Mesenchymal stem cell (in vitro differentiated cells and primary cell): ENCODE measurements around the gene DBX1.
"Not testable (repeated sequence)": the region's sequence is repeated elsewhere in the genome, so short reads cannot be mapped to it uniquely, and the experiment has no call there.

Source experiments
- DNase-seq: peaks from one replicate; pipeline ENCODE4 v3.0.0-alpha.2; 2013
- H2AFZ ChIP-seq: one replicate; pipeline ENCODE4 v1.6.1; 2013; ENCODE audit warnings: low read depth, mild to moderate bottlenecking, control low read depth, inconsistent platforms, low read length, moderate library complexity
- H2AK5ac ChIP-seq: 2 replicates; pipeline ENCODE4 v1.6.1; 2013; ENCODE audit warnings: low read length, moderate library complexity, mild to moderate bottlenecking, inconsistent platforms; ENCODE audit not compliant: severe bottlenecking
- H2BK120ac ChIP-seq: one replicate; pipeline ENCODE4 v1.6.1; 2013; ENCODE audit warnings: low read depth, mild to moderate bottlenecking, inconsistent platforms, low read length, moderate library complexity
- H2BK12ac ChIP-seq, 2 experiments: one replicate each; pipeline ENCODE4 v1.6.1; 2013; ENCODE audit warnings: inconsistent platforms in 2 of 2, low read length in 2 of 2, mild to moderate bottlenecking in 2 of 2, moderate library complexity in 2 of 2, control low read depth in 1 of 2
- H2BK15ac ChIP-seq: one replicate; pipeline ENCODE4 v1.6.1; 2013; ENCODE audit warnings: mild to moderate bottlenecking, low read depth, inconsistent platforms; ENCODE audit not compliant: poor library complexity, severe bottlenecking
- H2BK5ac ChIP-seq: 2 replicates; pipeline ENCODE4 v1.6.1; 2013; ENCODE audit warnings: low read depth, mild to moderate bottlenecking, low read length, control low read depth, inconsistent platforms; ENCODE audit not compliant: poor library complexity, severe bottlenecking
- H3K14ac ChIP-seq, 2 experiments: one replicate each; pipeline ENCODE4 v1.6.1; 2013; ENCODE audit warnings: inconsistent platforms in 2 of 2, low read length in 2 of 2, control low read depth in 1 of 2, mild to moderate bottlenecking in 1 of 2, moderate library complexity in 1 of 2
- H3K18ac ChIP-seq, 2 experiments: one replicate each; pipeline ENCODE4 v1.6.1; 2013; ENCODE audit warnings: inconsistent platforms in 2 of 2, low read length in 2 of 2, control low read depth in 1 of 2, low read depth in 1 of 2, mild to moderate bottlenecking in 1 of 2
- H3K23ac ChIP-seq, 2 experiments: one replicate each; pipeline ENCODE4 v1.6.1; 2013; ENCODE audit warnings: inconsistent platforms in 2 of 2, low read length in 2 of 2, mild to moderate bottlenecking in 2 of 2, moderate library complexity in 2 of 2, control low read depth in 1 of 2
- H3K27ac ChIP-seq: 2 replicates; pipeline ENCODE4 v1.5.1; 2013; ENCODE audit warnings: mild to moderate bottlenecking, moderate library complexity, low read length, control low read depth, inconsistent platforms; ENCODE audit not compliant: poor library complexity, severe bottlenecking
- H3K27me3 ChIP-seq, 2 experiments: 2 replicates each; pipeline versions ENCODE4 v1.6.1 to v1.7.0; 2013; ENCODE audit warnings: low read length in 2 of 2, mild to moderate bottlenecking in 2 of 2, moderate library complexity in 2 of 2, control low read depth in 1 of 2, inconsistent platforms in 1 of 2; ENCODE audit not compliant: control insufficient read depth in 1 of 2, insufficient read depth in 1 of 2
- H3K36me3 ChIP-seq, 2 experiments: 2 replicates each; pipeline versions ENCODE4 v1.6.1 to v1.7.0; 2013; ENCODE audit warnings: low read length in 2 of 2, control low read depth in 1 of 2, inconsistent platforms in 1 of 2, low read depth in 1 of 2, mild to moderate bottlenecking in 1 of 2; ENCODE audit not compliant: insufficient read depth in 2 of 2, control insufficient read depth in 1 of 2
- H3K4ac ChIP-seq, 2 experiments: one replicate each; pipeline ENCODE4 v1.6.1; 2013; ENCODE audit warnings: inconsistent platforms in 2 of 2, low read length in 2 of 2, mild to moderate bottlenecking in 2 of 2, moderate library complexity in 2 of 2, control low read depth in 1 of 2, low read depth in 1 of 2
- H3K4me1 ChIP-seq: 2 replicates; pipeline ENCODE4 v1.6.1; 2013; ENCODE audit warnings: low read depth, low read length, control low read depth; ENCODE audit not compliant: control insufficient read depth, insufficient read depth
- H3K4me2 ChIP-seq: 2 replicates; pipeline ENCODE4 v1.6.1; 2013; ENCODE audit warnings: low read length, mild to moderate bottlenecking, inconsistent platforms; ENCODE audit not compliant: poor library complexity, severe bottlenecking
- H3K4me3 ChIP-seq, 2 experiments: 2 replicates each; pipeline versions ENCODE4 v1.5.1 to v1.7.0; 2013; ENCODE audit warnings: low read length in 2 of 2, mild to moderate bottlenecking in 2 of 2, control low read depth in 1 of 2, low read depth in 1 of 2; ENCODE audit not compliant: insufficient read depth in 1 of 2
- H3K79me1 ChIP-seq: replicated peaks from 2 replicates; pipeline ENCODE4 v1.6.1; 2013; ENCODE audit warnings: mild to moderate bottlenecking, control low read depth, low read length, inconsistent platforms; ENCODE audit not compliant: poor library complexity, severe bottlenecking
- H3K9ac ChIP-seq: 2 replicates; pipeline ENCODE4 v1.7.0; 2013; ENCODE audit warnings: mild to moderate bottlenecking, low read length, moderate library complexity
- H3K9me3 ChIP-seq: 2 replicates; pipeline ENCODE4 v1.7.0; 2013; ENCODE audit warnings: mild to moderate bottlenecking, low read length; ENCODE audit not compliant: control insufficient read depth
- H4K8ac ChIP-seq: one replicate; pipeline ENCODE4 v1.6.1; 2013; ENCODE audit warnings: inconsistent platforms, mild to moderate bottlenecking, low read length, moderate library complexity
- H4K91ac ChIP-seq: one replicate; pipeline ENCODE4 v1.6.1; 2013; ENCODE audit warnings: mild to moderate bottlenecking, low read length, inconsistent platforms
- WGBS: methylation state at CpG from one replicate; pipeline ENCODE4 v1.1.7; 2013; ENCODE audit warnings: mixed read lengths; 5-methylcytosine and 5-hydroxymethylcytosine counted together

The DBX1 gene

DNA sequence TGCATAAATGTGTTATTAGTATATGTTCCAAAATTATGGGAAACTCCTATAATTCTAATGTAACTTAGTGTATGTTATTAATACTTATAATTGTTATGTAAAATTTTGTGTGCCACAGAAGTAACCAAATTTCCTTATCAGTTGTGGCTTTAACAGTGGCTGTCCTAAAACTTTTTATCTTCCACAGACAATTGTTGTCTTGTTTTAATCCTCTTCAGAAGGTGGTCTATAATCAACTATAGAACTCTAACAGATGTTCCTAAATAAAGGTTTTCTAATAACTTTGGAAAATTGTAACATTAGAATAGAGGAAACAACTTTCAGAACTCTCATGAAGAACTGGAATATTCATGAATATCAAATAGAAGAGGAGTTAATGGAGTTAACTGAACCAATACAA lies 44.4 kb upstream of the DBX1 start:
- H3K4me3 ChIP-seq = no peak overlapping the region

DNA sequence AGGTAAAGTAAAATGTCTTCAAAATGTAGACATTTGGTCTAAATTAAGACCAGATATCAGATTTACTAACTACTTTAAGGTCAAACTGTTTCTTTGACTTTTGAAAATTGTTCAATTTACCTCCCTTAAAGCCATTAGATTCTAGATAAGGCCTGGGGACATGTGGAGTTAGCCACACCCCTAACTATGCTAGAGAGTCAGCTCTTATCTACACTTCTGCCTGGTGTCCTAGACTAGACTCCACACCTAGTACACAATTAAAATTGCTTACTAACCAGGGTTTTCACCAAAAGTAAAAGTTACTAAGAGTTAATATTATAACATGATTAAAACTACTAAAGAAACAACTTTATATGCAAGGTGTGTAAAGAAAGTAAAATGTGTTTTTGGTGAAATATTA lies 43.6 kb upstream of the DBX1 start:
- H2BK12ac ChIP-seq = no peak overlapping the region
- no peak overlapping the region for H2BK15ac ChIP-seq
- H3K27ac ChIP-seq = no peak overlapping the region
- H3K4me2 ChIP-seq = no peak overlapping the region
- H3K4me1 ChIP-seq = no peaks in the 10 kb centered on the region
- no peak overlapping the region for H3K4ac ChIP-seq
- H3K18ac ChIP-seq = no peak overlapping the region
- no peak overlapping the region for H4K91ac ChIP-seq
- no peak overlapping the region for H2BK120ac ChIP-seq
- H3K36me3 ChIP-seq = no peaks in the 10 kb centered on the region
- H2AK5ac ChIP-seq = no peak overlapping the region
- peaks cover 39 to 62% of the 10 kb centered on the region in 2 experiments for H3K27me3 ChIP-seq
- H3K14ac ChIP-seq = no peak overlapping the region
- no peak overlapping the region for H3K23ac ChIP-seq
- no peak overlapping the region for H3K9ac ChIP-seq
- no peak overlapping the region for H2BK5ac ChIP-seq
- no peaks in the 10 kb centered on the region for H3K79me1 ChIP-seq
- no peak overlapping the region for H2AFZ ChIP-seq
- no peak overlapping the region for H4K8ac ChIP-seq
- DNase-seq = no peak
- H3K9me3 ChIP-seq = no peaks in the 10 kb centered on the region
- no peak overlapping the region for H3K4me3 ChIP-seq

More for the DNA sequence above, 44.4 kb upstream of the DBX1 start:
- Histone ChIP-seq H4K8ac (no peak overlapping the region), H3K4me1 (no peaks in the 10 kb centered on the region), H2BK5ac (no peak overlapping the region), H3K4ac (no peak overlapping the region), H3K4me2 (no peak overlapping the region), H3K9ac (no peak overlapping the region), H4K91ac (no peak overlapping the region), H3K27me3 (peaks cover 44 to 66% of the 10 kb centered on the region in 2 experiments), H3K36me3 (no peaks in the 10 kb centered on the region), H2AK5ac (no peak overlapping the region), H2AFZ (no peak overlapping the region), H3K23ac (no peak overlapping the region), H2BK120ac (no peak overlapping the region), H3K9me3 (peaks cover 3% of the 10 kb centered on the region), H3K18ac (no peak overlapping the region), H3K79me1 (no peaks in the 10 kb centered on the region), H2BK12ac (no peak overlapping the region), H3K14ac (no peak overlapping the region), H3K27ac (no peak overlapping the region), H2BK15ac (no peak overlapping the region)
- no peak for DNase-seq

- H3K18ac ChIP-seq = no peak overlapping the region
- no peak overlapping the region for H4K91ac ChIP-seq
- no peak overlapping the region for H2BK120ac ChIP-seq
- no peak overlapping the region for H2AK5ac ChIP-seq
- H3K36me3 ChIP-seq = no peaks in the 10 kb centered on the region
- H3K9ac ChIP-seq = no peak overlapping the region
- H3K4me3 ChIP-seq = no peak overlapping the region
- H3K4me1 ChIP-seq = no peaks in the 10 kb centered on the region
- H2BK12ac ChIP-seq = no peak overlapping the region
- DNase-seq = no peak
- no peak overlapping the region for H2AFZ ChIP-seq
- H4K8ac ChIP-seq = no peak overlapping the region
- WGBS = 19% methylated on average over 2 of the region's 2 CpGs
- no peaks in the 10 kb centered on the region for H3K79me1 ChIP-seq
- no peak overlapping the region for H3K23ac ChIP-seq
- H3K9me3 ChIP-seq = no peaks in the 10 kb centered on the region
- H3K27ac ChIP-seq = no peak overlapping the region
- no peak overlapping the region for H3K4ac ChIP-seq
- H2BK15ac ChIP-seq = no peak overlapping the region
- peaks cover 15 to 46% of the 10 kb centered on the region in 2 experiments for H3K27me3 ChIP-seq
- H2BK5ac ChIP-seq = no peak overlapping the region
- H3K14ac ChIP-seq = no peak overlapping the region
- H3K4me2 ChIP-seq = no peak overlapping the region
Measured at GRCh38 chr11:20201231-20201630, 41.0 kb upstream of the DBX1 start.

DNA sequence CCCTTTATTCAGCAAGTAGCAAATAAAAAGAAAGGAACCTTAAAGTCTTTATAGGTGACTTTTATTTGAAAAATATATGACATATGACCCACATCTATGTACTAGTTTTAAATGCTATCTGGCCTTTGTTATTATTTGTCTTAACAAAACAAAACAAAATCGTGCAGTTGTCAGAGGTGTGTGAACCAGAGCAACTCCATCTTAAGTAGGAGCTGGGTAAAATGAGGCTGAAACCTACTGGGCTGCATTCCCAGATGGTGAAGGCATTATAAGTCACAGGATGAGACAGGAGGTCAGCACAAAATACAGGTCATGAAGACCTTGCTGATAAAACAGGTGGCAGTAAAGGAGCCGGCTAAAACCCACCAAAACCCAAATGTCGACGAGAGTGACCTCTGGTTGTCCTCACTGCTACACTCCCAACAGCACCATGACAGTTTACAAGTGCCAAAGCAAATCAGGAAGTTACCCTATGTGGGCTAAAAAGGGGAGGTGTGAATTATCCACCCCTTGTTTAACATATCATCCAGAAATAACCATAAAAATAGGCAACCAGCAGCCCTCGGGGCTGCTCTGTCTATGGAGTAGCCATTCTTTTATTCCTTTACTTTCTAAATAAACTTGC lies 40.2 kb upstream of the DBX1 start:
- H3K27ac ChIP-seq, H4K8ac ChIP-seq, H4K91ac ChIP-seq, H2BK12ac ChIP-seq, H3K36me3 ChIP-seq, H2BK120ac ChIP-seq, H3K4me3 ChIP-seq, H3K4me1 ChIP-seq, H3K4ac ChIP-seq, H3K4me2 ChIP-seq, H3K9ac ChIP-seq, H3K9me3 ChIP-seq, H3K79me1 ChIP-seq, H2AFZ ChIP-seq, H3K23ac ChIP-seq, H2AK5ac ChIP-seq, DNase-seq, H2BK5ac ChIP-seq, H3K14ac ChIP-seq, H3K18ac ChIP-seq, H2BK15ac ChIP-seq: not testable (repeated sequence)
- H3K27me3 ChIP-seq = peaks cover 15 to 40% of the 10 kb centered on the region in 2 experiments
- WGBS = 15% methylated on average over 5 of the region's 5 CpGs
